ENCODE results near the gene UGDH.
"Not testable (repeated sequence)": the region's sequence is repeated elsewhere in the genome, so short reads cannot be mapped to it uniquely, and the experiment has no call there.

Gene UGDH

DNA sequence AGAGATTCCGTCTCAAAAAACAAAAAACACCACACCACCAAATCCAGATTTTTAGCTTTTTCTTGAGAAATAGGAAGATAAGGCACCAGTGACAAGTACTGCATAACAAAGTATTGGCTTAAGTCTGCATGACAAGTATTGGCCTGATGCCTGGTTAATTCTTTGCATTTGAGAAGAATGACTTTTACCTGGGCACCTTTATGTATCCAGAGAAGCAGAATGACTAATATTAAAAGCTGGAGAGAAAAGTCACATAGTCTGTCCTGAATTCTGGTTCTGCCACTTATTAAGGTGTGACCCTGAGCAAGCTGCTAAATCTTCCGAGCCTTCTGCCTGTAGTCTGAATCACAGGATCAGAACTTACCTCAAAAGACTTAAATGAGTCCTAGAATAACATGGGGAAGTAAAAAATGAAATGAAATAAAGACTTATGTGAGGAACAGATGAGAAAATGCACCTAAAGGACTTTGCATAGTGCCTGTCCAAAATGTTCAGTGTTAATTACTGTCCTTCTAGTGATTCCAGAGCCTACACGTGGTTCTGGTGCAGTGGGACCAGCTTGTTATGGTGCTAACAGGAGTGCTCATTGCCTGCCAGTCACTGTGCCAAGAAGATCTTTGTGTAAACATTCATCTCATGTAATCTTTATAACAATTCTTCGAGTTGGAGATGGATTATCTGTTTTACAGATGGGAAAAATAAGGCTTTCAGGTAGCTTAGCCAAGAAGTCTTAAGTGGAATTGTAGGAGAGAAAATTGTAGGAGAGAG, 31.6 kb downstream of the UGDH start:
- no peak for DNase-seq

DNA sequence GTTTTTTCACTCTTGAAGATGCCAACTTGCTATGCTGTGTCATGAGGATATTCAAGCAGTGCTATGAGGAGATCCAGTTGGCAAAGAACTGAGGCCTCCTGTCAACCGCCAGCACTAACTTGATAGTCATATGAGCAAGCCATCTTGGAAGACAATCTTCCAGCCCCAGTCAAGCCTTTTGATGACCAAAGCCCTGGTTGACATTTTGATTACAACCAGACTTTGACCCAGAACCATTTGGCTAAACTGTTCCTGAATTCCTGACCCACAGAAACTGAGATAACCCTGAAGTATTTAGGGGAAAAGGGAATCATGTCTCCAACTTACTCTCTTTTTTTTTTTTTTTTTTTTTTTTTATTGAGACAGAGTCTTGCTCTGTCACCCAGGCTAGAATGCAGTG, 32.9 kb downstream of the UGDH start:
- DNase-seq = no peak

- no peak for DNase-seq
Measured at GRCh38 chr4:39490322-39490721, 36.9 kb downstream of the UGDH start.

DNA sequence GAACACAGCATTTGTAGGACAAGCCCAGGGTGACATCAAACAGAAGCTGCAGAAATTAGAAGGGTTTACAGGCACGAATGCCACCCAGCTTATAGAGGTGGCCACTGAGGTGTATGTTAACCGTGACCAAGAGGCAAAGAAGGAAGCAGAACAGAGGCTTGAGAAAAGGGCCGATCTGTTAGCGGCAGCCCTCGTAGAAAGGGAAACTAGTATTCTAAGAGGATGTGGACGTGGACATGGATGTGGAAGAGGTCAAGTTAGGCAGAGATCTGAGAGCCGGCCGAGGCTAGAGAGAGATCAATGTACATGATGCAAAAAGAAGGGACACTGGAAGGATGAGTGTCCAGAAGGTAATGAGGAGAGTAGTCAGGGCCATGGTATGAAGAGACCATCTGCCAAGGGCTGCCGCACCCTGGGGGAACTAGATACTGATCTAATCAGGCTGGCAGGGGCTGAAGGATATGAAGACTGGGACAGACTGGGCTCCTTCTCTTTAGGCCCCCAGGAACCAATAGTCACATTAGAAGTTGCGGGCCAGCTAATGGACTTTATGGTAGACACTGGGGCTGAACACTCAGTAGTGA, 40.9 kb downstream of the UGDH start:
- no peak for DNase-seq

DNA sequence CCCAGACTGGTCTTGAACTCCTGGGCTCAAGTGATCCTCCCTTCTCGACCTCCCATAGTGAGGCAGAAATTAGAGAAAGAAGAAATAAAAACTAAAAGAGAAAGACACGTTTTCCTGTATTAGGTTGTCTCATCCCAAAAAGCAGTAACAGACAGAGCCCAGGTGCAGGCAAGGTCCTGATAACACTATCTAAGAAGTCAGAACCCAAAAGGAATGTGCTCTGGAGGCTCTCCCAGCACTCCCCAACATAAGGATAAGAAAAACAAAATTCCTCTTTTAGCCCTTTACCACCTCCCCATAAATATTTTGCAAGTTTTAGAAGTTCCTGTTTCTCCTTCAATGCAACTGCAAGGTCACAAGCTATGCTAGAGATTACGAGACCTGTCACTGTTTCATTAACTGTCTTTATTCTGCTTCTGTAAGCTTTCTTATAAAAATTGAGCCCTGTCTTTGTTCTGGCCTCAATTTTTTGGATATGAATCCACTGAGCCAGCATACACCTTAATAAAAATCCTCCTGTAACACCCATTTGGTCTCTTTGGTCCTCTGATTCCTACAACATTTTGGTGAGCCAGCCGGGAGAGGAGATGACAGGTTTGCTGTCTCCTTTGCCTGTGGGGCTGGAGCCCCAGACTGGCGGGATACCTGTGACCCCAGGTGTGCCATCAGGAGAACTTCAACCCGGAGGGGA, 42.5 kb downstream of the UGDH start:
- DNase-seq = no peak

DNA sequence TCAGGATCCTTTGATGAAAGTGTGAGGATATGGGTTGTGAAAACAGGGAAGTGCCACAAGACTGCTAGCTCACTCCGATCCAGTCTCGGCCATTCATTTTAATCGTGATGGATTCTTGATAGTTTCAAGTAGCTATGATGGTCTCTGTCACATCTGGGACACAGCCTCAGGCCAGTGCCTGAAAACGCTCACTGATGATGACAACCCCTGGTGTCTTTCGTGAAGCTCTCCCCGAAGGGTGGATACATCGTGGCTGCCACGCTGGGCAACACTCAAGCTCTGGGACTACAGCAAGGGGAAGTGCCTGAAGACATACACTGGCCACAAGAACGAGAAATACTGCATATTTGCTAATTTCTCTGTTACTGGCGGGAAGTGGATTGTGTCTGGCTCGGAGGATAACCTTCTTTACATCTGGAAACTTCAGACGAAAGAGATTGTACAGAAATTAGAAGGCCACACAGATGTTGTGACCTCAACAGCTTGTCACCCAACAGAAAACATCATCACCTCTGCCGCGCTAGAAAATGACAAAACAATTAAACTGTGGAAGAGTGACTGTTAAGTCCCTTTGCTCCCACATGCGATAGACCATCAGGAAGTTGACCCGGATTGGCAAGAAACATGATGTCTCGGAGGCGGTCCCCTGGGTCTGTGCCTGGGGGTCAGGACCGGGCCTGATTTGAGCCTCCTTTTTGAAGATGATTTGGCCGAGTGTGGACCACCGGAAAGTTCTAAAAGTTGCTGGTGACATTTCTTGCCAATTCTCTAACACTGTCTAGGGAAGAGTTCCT, 46.1 kb downstream of the UGDH start:
- no peak for DNase-seq

DNA sequence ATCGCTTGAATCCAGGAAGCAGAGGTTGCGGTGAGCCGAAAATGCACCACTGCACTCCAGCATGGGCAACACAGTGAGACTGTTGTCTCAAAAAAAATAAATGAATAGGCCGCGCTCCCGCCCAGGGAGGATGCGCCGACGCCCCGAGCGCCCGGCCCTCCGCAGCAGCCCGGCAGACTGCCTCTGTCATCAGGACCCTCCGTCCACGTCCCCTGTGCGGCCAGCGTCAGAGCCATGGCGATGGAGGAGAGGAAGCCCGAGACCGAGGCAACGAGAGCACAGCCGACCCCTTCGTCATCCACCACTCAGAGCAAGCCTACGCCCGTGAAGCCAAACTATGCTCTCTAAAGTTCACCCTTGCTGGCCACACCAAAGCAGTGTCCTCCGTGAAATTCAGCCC, 47.0 kb downstream of the UGDH start:
- DNase-seq = no peak

GRCh38 chr4:39476187-39476895, 50.9 kb downstream of the UGDH start:
- peak in 1 of 56 donors; percentile 2 for DNase-seq

- DNase-seq = no peak
Measured at GRCh38 chr4:39472396-39472795, 54.8 kb downstream of the UGDH start.

- DNase-seq = no peak
Measured at GRCh38 chr4:39470402-39470801, 56.8 kb downstream of the UGDH start.

- peak in 19 of 56 donors; percentile 4 to 45 (median 14) for DNase-seq
Measured at GRCh38 chr4:39469429-39470077, 57.7 kb downstream of the UGDH start.

DNA sequence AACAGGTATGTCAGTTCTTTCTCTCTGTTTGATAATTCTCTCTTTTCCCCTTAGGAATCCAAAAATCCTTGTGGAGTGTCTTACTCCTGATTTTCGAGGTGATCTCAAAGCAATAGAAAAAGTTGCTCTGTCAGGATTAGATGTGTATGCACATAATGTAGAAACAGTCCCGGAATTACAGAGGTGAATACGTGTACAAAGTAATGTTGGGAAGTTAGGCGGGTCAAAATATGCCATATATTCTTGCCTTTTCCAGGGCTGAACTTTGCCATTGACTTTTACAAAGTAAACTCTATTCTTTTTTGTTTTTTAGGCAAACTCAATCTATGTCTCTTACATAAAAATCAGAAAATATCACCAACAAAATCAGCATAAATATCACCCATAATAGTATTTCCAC, 59.8 kb downstream of the UGDH start:
- no peak for DNase-seq

- no peak for DNase-seq
Measured at GRCh38 chr4:39466747-39467146, 60.5 kb downstream of the UGDH start.

DNA sequence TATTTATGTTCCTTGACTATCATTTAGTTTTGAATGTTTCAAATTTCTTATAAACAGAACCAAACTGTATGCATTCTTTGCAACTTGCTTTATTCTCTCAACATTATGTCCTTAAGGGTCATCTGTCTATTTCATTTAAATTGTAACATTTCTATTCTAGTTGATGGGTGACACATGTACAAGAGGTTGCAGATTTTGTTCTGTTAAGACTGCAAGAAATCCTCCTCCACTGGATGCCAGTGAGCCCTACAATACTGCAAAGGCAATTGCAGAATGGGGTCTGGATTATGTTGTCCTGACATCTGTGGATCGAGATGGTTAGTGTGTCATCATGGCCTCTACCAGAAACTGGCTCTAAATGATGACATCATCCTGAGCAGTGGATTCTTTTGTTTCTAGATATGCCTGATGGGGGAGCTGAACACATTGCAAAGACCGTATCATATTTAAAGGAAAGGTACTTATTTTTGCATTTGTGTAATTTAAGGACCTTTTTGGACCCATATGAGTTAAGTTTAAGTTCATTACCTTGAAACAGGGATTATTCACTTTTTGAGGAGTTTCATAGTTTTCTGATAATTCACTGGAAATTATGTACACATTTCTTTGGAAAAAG, 62.2 kb downstream of the UGDH start:
- peak in 2 of 56 donors; percentile 1 to 11 for DNase-seq

DNA sequence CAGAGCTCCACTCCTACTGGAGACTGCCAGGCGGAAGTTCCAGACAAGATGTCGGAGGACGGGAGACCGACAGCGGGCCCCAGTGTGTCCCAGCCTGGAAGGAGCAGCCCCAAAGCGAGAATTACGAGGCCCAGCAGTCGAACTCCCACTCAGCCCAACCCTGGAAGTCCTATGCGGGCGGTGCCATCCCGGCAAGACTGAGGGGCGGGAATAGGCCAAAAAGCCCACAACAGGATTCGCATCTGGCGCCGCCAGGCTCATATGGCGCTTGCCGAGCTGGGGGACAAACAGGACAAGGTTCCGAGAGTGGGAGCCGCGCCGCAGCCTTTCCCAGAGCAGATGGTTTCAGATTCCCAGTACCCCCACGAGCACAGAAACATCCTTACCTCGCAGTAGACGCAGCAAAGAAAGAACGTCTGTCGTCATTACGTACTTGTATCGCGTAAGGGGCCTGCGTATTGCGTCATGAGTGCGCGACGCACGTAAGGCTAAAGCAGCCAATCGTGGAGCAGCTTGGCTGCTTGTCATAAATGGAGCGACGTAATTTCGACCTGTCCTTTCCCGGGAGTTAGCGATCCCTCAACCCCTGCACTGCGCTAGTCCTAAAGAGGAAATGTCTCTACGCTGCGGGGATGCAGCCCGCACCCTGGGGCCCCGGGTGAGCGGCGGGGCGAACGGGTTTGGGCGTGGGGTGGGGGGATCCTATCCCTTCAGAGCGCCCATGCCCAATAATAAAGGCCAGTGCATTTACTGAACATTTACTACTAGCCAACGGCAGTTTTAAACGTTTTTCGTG, 68.5 kb downstream of the UGDH start, which contains the start of the genes LIAS and RPL9:
Gene LIAS, plus strand, starts transcription at position 552 of the 796 bp plus-strand sequence. Its CDS starts 62 bp downstream, at position 614.
Gene RPL9, minus strand, starts transcription at position 418 of the 796 bp plus-strand sequence. CDS start 483 bp downstream, outside the sequence.
- DNase-seq = peak; percentile 61 to 96 (median 90)

GRCh38 chr4:39458161-39458504, 69.1 kb downstream of the UGDH start:
- DNase-seq = not testable (repeated sequence)

GRCh38 chr4:39456946-39457763, 70.1 kb downstream of the UGDH start:
- DNase-seq = no peak

- DNase-seq = no peak
Measured at GRCh38 chr4:39455486-39455885, 71.8 kb downstream of the UGDH start.

All from nucleus accumbens (tissue), 56 donors.